ENCODE data around the gene QSOX2.

QSOX2 gene

DNA sequence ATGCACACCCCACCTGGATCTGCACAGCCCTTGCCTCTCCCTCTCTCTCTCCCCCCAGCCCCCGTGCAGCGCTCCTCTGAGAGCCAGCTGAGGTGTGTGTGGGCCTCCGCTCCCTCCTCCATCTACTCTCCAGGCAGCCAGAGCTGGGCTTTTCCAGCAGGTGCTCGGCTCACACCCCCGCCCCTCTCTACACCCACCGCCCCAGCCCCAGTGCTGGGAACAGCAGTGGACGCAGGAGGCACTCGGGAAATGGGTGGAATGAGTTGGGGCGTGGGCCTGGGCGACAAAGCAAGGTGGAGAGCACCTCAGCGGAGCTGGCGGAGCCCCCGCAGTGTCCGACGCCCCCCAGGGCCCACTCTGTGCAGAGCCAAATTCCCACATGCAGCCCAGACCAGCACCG is 27.3 kb downstream of the QSOX2 start:
- no peak overlapping the region for H3K4me3 ChIP-seq (ENCODE audit: low read depth, low read length)
- DNase-seq (ENCODE audit: low read depth) = no peak
- TF ChIP-seq, protein P1, sequence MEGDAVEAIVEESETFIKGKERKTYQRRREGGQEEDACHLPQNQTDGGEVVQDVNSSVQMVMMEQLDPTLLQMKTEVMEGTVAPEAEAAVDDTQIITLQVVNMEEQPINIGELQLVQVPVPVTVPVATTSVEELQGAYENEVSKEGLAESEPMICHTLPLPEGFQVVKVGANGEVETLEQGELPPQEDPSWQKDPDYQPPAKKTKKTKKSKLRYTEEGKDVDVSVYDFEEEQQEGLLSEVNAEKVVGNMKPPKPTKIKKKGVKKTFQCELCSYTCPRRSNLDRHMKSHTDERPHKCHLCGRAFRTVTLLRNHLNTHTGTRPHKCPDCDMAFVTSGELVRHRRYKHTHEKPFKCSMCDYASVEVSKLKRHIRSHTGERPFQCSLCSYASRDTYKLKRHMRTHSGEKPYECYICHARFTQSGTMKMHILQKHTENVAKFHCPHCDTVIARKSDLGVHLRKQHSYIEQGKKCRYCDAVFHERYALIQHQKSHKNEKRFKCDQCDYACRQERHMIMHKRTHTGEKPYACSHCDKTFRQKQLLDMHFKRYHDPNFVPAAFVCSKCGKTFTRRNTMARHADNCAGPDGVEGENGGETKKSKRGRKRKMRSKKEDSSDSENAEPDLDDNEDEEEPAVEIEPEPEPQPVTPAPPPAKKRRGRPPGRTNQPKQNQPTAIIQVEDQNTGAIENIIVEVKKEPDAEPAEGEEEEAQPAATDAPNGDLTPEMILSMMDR (IDR thresholded peaks at IDR 0.05; ENCODE audit: control insufficient read depth, extremely low read depth, insufficient read depth) = no peak

DNA sequence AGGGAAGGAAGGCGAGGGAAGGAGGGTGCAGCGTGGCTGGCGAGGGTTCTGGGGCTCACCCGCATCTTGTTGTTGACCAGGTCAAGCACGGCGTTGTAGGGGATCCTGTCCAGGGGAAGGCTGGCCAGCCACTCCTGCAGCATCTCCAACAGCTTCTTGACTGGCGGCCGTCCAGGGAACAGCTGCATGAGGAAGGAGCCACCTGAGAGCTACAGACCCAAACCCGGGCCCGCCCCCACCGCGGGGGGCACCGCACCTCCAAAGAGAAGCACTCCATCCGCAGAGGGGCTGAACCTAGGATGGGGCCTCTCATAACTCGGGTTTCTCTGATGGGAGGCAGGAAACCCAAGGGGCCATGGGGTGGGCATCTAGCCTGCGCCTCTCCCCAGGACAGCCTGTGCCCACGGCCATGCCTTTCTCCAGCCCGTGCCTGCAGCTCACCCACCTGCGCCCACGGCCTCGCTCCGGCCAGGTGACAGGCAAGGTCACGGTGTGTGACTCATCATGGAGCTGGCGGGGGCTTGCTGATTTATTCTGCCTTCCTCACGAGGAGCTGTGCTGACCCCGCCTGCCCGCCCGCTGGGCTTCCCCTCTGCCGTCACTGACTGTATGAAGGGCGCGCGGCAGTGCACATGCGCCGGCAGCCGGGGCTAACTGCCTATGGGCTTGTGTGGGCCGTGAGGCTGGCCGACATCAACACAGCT is 28.9 kb downstream of the QSOX2 start:
- TF ChIP-seq, protein P1 (IDR thresholded peaks at IDR 0.05; ENCODE audit: control insufficient read depth, extremely low read depth, insufficient read depth) = no peak
- no peak for DNase-seq (ENCODE audit: low read depth)

DNA sequence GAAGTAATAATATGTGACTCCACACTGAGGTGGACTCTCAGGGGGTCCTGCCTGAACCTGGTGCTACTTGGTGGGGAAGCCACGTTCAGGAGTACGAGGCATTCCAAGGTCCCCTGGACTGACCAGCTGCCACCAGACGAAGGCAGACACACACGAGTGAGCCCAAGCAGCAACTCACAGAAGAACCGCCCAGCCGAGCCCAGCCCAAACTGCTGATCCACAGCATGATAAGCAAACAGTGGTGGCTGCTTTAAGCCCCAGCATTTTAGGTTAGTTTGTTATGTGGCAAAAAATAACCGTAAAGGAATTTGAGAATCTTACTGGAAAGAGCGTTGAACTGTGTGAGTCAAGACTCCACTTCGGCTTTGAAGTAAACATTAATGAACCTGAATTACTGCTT is 31.9 kb downstream of the QSOX2 start:
- no peak overlapping the region for H3K4me3 ChIP-seq (ENCODE audit: low read depth, low read length)
- DNase-seq (ENCODE audit: low read depth) = no peak
- TF ChIP-seq, protein P1 (IDR thresholded peaks at IDR 0.05; ENCODE audit: control insufficient read depth, extremely low read depth, insufficient read depth) = no peak

More for the DNA sequence above, 28.9 kb downstream of the QSOX2 start:
- no peak overlapping the region for H3K4me3 ChIP-seq (ENCODE audit: low read depth, low read length)

- DNase-seq (ENCODE audit: low read depth) = no peak
- TF ChIP-seq, protein P1 (IDR thresholded peaks at IDR 0.05; ENCODE audit: control insufficient read depth, extremely low read depth, insufficient read depth) = no peak
- H3K4me3 ChIP-seq (ENCODE audit: low read depth, low read length) = no peak overlapping the region
Observed at GRCh38 chr9:136212345-136212950, 33.2 kb downstream of the QSOX2 start.

- DNase-seq (ENCODE audit: low read depth) = no peak
- TF ChIP-seq, protein P1 (IDR thresholded peaks at IDR 0.05; ENCODE audit: control insufficient read depth, extremely low read depth, insufficient read depth) = no peak
- H3K4me3 ChIP-seq (ENCODE audit: low read depth, low read length) = no peak overlapping the region
Observed at GRCh38 chr9:136211441-136212344, 33.9 kb downstream of the QSOX2 start.

GRCh38 chr9:136211006-136211405 is 34.6 kb downstream of the QSOX2 start:
- TF ChIP-seq, protein P1 (IDR thresholded peaks at IDR 0.05; ENCODE audit: control insufficient read depth, extremely low read depth, insufficient read depth) = no peak
- no peak overlapping the region for H3K4me3 ChIP-seq (ENCODE audit: low read depth, low read length)
- no peak for DNase-seq (ENCODE audit: low read depth)
